GM10266 (cell line): ENCODE data around the gene KCNK4.

Source experiments
- DNase-seq: peaks from one replicate; pipeline ENCODE4 v3.0.0; 2012; ENCODE audit errors: extremely low spot score
- TF ChIP-seq, protein P1 (sequence below): IDR thresholded peaks from 2 replicates; pipeline ENCODE4 v1.5.1; 2012; ENCODE audit warnings: mild to moderate bottlenecking, low read depth; ENCODE audit not compliant: control insufficient read depth, insufficient read depth; ENCODE audit errors: missing control alignments

The KCNK4 gene

DNA sequence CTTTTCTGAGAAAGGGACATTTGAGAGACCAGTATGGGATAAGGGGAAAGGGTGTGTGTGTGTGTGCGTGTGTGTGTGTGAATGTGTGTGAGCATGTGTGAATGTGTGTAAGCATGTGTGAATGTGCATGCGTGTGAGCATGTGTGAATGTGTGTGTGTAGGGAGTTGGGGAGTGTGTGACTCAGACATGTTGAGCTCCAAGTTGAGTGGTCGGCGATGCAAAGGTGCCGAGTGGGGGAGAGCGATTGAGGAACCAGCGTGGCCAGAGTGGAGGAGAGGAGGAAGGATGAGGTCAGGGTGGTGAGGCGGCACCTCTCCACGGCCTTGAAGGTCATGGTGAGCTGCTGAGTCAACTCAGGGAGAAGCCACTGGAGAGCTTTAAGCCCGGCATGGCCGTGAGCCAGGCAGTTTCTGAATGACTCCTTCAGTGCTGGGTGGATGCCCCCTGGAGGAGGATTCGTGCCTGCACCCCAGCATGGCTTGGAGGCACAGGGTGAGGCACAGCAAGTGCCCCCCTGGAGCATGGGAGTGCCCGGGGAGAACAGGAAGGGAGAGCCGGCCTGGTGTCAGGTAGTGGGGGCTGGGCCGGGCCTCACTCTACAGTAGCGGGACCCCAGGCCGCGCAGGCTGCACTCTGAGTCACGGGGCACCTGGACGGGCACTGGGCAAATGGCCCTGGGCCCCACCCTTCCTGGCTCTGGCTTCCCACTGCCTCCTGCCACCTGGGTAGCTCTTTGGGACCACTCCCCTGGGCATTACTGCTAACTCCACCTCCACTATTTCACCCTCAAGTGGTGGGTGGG lies 40.7 kb downstream of the KCNK4 start:
- TF ChIP-seq, protein P1, sequence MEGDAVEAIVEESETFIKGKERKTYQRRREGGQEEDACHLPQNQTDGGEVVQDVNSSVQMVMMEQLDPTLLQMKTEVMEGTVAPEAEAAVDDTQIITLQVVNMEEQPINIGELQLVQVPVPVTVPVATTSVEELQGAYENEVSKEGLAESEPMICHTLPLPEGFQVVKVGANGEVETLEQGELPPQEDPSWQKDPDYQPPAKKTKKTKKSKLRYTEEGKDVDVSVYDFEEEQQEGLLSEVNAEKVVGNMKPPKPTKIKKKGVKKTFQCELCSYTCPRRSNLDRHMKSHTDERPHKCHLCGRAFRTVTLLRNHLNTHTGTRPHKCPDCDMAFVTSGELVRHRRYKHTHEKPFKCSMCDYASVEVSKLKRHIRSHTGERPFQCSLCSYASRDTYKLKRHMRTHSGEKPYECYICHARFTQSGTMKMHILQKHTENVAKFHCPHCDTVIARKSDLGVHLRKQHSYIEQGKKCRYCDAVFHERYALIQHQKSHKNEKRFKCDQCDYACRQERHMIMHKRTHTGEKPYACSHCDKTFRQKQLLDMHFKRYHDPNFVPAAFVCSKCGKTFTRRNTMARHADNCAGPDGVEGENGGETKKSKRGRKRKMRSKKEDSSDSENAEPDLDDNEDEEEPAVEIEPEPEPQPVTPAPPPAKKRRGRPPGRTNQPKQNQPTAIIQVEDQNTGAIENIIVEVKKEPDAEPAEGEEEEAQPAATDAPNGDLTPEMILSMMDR, result peak; percentile 77
- DNase-seq, result peak; percentile 73

DNA sequence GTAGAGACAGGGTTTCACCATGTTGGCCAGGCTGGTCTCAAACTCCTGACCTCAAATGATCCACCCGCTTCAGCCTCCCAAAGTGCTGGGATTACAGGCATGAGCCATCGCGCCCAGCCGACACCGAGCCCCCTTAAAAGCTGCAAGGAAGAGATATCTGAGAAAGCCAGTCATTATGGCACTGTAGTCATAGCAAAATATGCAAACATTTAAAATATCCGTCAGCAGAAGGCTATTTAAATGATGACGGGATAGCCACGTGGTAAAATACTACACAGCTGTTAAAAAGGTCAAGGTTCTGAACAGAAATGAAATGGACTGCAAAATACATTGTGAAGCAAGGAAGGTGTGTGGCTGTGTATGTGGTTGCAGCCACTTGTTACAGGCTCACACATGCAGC lies 42.5 kb downstream of the KCNK4 start:
- no peak for DNase-seq

DNA sequence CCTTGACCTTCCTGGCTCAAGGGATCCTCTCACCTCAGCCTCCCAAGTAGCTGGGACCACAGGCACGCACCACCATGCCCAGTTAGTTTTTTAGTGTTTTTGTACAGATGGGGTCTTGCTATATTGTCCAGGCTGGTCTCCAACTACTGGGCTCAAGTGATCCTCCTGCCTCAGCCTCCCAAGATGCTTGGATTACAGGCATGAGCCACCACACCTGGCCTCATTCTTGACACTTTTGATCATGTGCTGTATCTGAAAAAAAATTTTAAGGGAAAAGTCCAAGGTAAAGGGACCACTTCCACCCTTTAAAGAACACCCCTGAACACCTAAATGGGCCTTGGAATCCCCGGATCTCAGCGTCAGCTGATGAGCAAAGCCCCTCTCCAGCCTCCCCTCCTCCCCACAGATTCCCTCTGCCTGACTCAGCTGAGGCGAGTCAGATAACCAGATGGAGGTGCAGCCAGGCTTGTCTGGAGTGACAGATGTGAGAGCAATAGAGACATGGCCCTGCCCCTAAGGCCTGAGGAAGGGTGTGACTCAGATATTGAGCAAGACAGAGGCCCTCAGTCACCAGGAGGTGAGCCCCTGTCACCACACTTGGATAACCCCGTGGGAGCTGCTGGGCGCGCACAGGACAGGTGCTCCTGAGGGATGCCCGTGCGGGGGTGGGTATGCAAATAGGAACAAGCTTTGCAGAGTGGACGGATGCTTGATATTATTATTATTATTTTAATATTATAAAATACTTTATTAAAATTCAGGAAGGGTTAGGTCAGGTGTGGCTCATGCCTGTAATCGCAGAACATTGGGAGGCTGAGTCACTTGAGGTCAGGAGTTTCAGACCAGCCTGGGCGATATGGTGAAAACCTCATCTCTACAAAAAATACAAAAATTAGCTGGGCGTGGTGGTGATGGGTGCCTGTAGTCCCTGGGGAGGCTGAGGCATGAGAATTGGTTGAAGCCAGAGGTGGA lies 43.9 kb downstream of the KCNK4 start:
- peak; percentile 85 for DNase-seq
- TF ChIP-seq, protein P1, result peak; percentile 19

More for the DNA sequence above, 42.5 kb downstream of the KCNK4 start:
- TF ChIP-seq, protein P1, result no peak

DNA sequence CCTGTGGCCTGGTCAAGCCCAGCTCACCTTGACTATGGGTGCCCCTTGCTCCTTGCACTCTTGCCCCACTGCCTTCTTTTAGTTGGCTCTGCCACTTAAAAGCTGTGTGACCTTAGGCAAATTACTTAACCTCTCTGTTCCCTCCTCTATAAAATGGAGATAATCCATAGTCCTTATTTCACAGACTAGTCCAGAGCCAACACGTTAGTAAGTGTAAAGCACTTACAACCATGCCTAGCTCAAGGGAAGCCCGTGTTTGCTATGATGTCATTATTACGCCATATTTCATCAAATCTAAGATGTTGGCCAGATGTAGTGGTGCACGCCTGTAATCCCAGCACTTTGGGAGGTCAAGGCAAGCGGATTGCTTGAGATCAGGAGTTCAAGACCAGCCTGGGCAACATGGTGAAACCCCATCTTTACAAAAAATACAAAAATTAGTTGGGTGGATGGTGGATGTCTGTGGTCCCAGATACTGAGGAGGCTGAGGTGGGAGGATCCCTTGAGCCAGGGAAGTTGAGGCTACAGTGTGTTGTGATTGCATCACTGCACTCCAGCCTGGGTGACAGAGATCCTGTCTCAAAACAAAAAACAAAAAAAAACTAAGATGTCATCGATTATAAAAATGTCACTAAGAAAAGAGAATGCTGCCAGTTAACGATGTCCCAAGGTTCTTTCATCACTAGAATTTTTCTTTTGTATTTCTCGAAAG lies 46.6 kb downstream of the KCNK4 start:
- TF ChIP-seq, protein P1, result no peak
- no peak for DNase-seq

DNA sequence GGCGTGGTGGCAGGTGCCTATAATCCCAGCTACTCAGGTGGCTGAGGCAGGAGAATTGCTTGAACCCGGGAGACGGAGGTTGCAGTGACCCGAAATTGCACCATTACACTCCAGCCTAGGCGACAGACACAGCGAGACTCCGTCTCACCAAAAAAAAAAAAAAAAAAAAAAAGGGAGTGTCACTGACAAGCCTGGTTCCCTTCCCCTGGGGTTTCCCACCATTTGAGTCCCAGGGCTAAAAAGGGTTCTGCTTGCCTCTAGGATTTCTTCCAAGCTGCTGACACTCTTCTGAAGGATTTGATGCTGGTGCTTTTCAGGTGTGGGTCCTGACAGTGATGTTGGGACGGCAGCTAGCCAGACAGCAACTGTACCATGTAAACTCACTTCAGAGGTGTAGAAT lies 47.6 kb downstream of the KCNK4 start:
- TF ChIP-seq, protein P1, result no peak
- DNase-seq, result no peak

DNA sequence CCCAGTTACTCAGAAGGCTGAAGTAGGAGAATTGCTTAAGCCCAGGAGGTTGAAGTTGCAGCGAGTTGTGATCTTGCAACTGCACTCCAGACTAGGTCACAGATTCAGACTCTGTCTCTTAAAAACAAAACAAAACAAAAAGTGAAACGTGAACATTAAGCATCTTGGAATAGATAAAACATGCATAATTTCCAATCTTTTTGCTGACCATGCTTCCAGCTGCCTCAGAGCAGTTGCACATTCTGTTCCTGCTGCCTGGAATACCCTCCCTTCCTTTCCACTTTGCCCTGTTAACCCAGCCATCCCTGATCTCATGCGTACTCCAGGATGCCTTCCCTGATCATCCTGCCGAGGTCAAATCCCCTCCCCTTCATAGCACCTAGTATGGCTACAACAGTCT lies 48.2 kb downstream of the KCNK4 start:
- DNase-seq, result no peak
- TF ChIP-seq, protein P1, result no peak
